HFFc6 (cell line): ENCODE measurements around the gene ADGRG1. TPM values are rescaled to one million over a fixed set of nuclear protein-coding genes. Genes with fewer than 3 reads are reported as not detected.

Experiments
- DNase-seq: peaks from one replicate; pipeline ENCODE4 v3.0.0-alpha.2; 2018
- H3K27ac Mint-ChIP-seq: 2 replicates; pipeline ENCODE4 v1.8.0; 2020; ENCODE audit warnings: mild to moderate bottlenecking, mixed read lengths
- H3K27me3 Mint-ChIP-seq: 2 replicates; pipeline ENCODE4 v1.8.0; 2021; ENCODE audit warnings: mild to moderate bottlenecking, moderate library complexity, mixed read lengths; ENCODE audit not compliant: insufficient read depth
- H3K36me3 Mint-ChIP-seq: 2 replicates; pipeline ENCODE4 v1.8.0; 2021; ENCODE audit warnings: low read depth, mixed read lengths
- H3K4me1 Mint-ChIP-seq: 2 replicates; pipeline ENCODE4 v1.8.0; 2020; ENCODE audit warnings: low read depth, mixed read lengths
- H3K4me3 Mint-ChIP-seq: 2 replicates; pipeline ENCODE4 v1.8.0; 2020; ENCODE audit warnings: mild to moderate bottlenecking, moderate library complexity, mixed read lengths
- H3K9me3 Mint-ChIP-seq: 2 replicates; pipeline ENCODE4 v1.8.0; 2020; ENCODE audit warnings: mild to moderate bottlenecking, mixed read lengths
- total RNA-seq, 6 experiments: library from RNA; stranded (reverse); fragmentation: NEBNext Ultra II Directional; extraction: Animal tissue kit (Norgen Biotek cat#: 25700); gene quantifications; 2 replicates in 1 of 6; 3 replicates in 5 of 6; pipeline ENCODE4 v1.2.3, GENCODE V29; 2021
- TF ChIP-seq, protein P1 (sequence below): fragments of 200-600 bp; sonication (generic); IDR thresholded peaks from 2 replicates; pipeline ENCODE4 v1.5.0; 2021; ENCODE audit warnings: antibody characterized with exemption, mild to moderate bottlenecking

ADGRG1 gene
- total RNA-seq, 6 experiments from 2014 or later = 0.18 to 1.4 (median 0.50) TPM

GRCh38 chr16:57626420-57627170 is 1.8 kb upstream of the ADGRG1 start:
- H3K27ac Mint-ChIP-seq = no peak overlapping the region
- peaks cover 12% of the 10 kb centered on the region for H3K27me3 Mint-ChIP-seq
- no peaks in the 10 kb centered on the region for H3K36me3 Mint-ChIP-seq
- no peak overlapping the region for H3K4me3 Mint-ChIP-seq
- H3K4me1 Mint-ChIP-seq = peaks cover 44% of the 10 kb centered on the region
- TF ChIP-seq, protein P1, sequence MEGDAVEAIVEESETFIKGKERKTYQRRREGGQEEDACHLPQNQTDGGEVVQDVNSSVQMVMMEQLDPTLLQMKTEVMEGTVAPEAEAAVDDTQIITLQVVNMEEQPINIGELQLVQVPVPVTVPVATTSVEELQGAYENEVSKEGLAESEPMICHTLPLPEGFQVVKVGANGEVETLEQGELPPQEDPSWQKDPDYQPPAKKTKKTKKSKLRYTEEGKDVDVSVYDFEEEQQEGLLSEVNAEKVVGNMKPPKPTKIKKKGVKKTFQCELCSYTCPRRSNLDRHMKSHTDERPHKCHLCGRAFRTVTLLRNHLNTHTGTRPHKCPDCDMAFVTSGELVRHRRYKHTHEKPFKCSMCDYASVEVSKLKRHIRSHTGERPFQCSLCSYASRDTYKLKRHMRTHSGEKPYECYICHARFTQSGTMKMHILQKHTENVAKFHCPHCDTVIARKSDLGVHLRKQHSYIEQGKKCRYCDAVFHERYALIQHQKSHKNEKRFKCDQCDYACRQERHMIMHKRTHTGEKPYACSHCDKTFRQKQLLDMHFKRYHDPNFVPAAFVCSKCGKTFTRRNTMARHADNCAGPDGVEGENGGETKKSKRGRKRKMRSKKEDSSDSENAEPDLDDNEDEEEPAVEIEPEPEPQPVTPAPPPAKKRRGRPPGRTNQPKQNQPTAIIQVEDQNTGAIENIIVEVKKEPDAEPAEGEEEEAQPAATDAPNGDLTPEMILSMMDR = no peak
- no peaks in the 10 kb centered on the region for H3K9me3 Mint-ChIP-seq
- no peak for DNase-seq

DNA sequence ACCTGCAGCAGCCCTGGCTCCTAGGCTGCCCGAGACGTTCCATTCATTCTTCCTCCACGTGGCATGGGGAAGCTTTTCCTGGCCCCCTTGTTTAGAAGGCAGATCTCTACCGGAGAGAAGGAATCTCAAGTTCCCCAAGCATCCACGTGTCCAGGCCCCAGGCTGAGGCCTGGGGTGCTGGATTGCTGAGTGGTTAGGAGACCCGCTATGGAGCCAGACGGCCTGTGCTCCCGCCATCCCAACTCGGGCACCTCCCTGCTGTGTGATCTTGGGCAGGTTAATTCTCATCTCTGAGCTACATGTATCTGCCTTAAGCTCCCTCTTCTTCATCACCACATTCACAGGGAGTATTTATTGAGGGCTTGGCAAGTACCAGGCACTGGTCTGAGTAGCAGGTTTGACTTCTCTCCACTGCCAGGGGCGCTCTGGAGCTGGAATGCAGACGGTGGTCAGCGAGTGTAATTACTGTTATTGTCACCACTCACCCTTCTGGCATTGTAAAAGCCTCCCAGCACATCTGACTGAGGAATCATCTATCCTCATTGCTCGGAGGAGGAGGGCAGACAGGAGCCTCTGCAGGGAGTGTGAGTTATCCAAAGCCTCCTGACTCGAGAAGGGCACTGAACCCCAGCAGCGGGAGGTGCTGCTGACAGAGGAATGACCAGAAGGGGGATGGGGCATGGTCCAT is 1.1 kb upstream of the ADGRG1 start:
- peaks cover 44% of the 10 kb centered on the region for H3K4me1 Mint-ChIP-seq
- H3K27me3 Mint-ChIP-seq = peaks cover 10% of the 10 kb centered on the region
- peak overlapping the region; percentile 74 for H3K4me3 Mint-ChIP-seq
- H3K36me3 Mint-ChIP-seq = no peaks in the 10 kb centered on the region
- H3K27ac Mint-ChIP-seq = peak overlapping the region; percentile 99
- DNase-seq = peak; percentile 95
- no peaks in the 10 kb centered on the region for H3K9me3 Mint-ChIP-seq
- TF ChIP-seq, protein P1 = peak; percentile 57

GRCh38 chr16:57628783-57629293 is 408 bp downstream of the ADGRG1 start:
- Mint-ChIP-seq H3K9me3 (no peaks in the 10 kb centered on the region), H3K27me3 (peaks cover 11% of the 10 kb centered on the region), H3K4me1 (peaks cover 33% of the 10 kb centered on the region), H3K27ac (peak overlapping the region; percentile 99), H3K4me3 (peak overlapping the region; percentile 84), H3K36me3 (no peaks in the 10 kb centered on the region)
- no peak for DNase-seq
- TF ChIP-seq, protein P1 = no peak

GRCh38 chr16:57629516-57630406 is 1.3 kb downstream of the ADGRG1 start:
- H3K4me1 Mint-ChIP-seq = peaks cover 33% of the 10 kb centered on the region
- DNase-seq = no peak
- peaks cover 12% of the 10 kb centered on the region for H3K27me3 Mint-ChIP-seq
- no peak overlapping the region; the same call in 1 of the 2 replicates for H3K27ac Mint-ChIP-seq
- H3K36me3 Mint-ChIP-seq = no peaks in the 10 kb centered on the region
- TF ChIP-seq, protein P1 = no peak
- no peaks in the 10 kb centered on the region for H3K9me3 Mint-ChIP-seq
- H3K4me3 Mint-ChIP-seq = no peak overlapping the region

GRCh38 chr16:57630407-57630797 is 2.0 kb downstream of the ADGRG1 start:
- TF ChIP-seq, protein P1 = no peak
- DNase-seq = no peak
- no peaks in the 10 kb centered on the region for H3K36me3 Mint-ChIP-seq
- peaks cover 33% of the 10 kb centered on the region for H3K4me1 Mint-ChIP-seq
- H3K4me3 Mint-ChIP-seq = no peak overlapping the region
- H3K27me3 Mint-ChIP-seq = peaks cover 11% of the 10 kb centered on the region
- no peaks in the 10 kb centered on the region for H3K9me3 Mint-ChIP-seq
- H3K27ac Mint-ChIP-seq = no peak overlapping the region
